Duodenal mucosa (tissue), 2 donors: ENCODE results near the gene MS4A4E.

ENCODE experiments used
- H3K27ac ChIP-seq: one replicate; pipeline ENCODE4 v1.7.0; 2013; ENCODE audit warnings: low read depth, low read length
- H3K27me3 ChIP-seq, 2 donors: one replicate each; pipeline ENCODE4 v1.7.0; 2013; ENCODE audit warnings: low read length in 2 of 2, control low read depth in 1 of 2; ENCODE audit not compliant: insufficient read depth in 2 of 2, control insufficient read depth in 1 of 2
- H3K36me3 ChIP-seq, 2 donors: one replicate each; pipeline ENCODE4 v1.7.0; 2013; ENCODE audit warnings: low read length in 2 of 2, control low read depth in 1 of 2; ENCODE audit not compliant: insufficient read depth in 2 of 2, control insufficient read depth in 1 of 2
- H3K4me1 ChIP-seq, 2 donors: one replicate each; pipeline ENCODE4 v1.7.0; 2013; ENCODE audit warnings: low read length in 2 of 2, control low read depth in 1 of 2; ENCODE audit not compliant: insufficient read depth in 2 of 2, control insufficient read depth in 1 of 2
- H3K4me3 ChIP-seq, 2 donors: one replicate each; pipeline ENCODE4 v1.7.0; 2013; ENCODE audit warnings: low read length in 2 of 2, low read depth in 1 of 2
- H3K9ac ChIP-seq, 2 donors: one replicate each; pipeline ENCODE4 v1.7.0; 2013; ENCODE audit warnings: low read length in 2 of 2, low read depth in 1 of 2
- H3K9me3 ChIP-seq, 2 donors: one replicate each; pipeline ENCODE4 v1.7.0; 2013; ENCODE audit warnings: low read length in 2 of 2, control low read depth in 1 of 2; ENCODE audit not compliant: control insufficient read depth in 1 of 2

The MS4A4E gene

DNA sequence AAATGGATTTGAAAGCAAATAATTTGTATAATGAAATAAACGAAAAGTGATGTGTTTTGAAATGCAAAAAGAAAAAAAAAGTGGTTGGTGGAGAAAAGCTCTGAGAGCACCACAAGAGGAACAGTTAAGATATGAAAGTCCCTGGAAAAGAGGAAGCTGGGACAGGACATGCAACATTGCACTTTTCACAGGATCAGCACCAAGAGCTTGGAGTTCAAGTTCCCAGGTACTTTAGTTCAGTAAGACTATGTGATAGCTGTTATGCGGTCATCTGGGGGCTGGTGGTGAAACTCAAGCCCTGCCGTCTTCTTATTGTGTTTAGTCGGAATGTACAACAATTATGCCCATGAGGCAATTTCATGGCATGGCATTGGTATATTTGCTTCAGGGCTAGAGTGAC lies 20.5 kb upstream of the MS4A4E start:
- Histone ChIP-seq H3K4me3 (no peak overlapping the region), H3K27ac (no peak overlapping the region), H3K9ac (no peak overlapping the region), H3K27me3 (peaks cover 0 to 4% of the 10 kb centered on the region in 2 donors), H3K36me3 (no peaks in the 10 kb centered on the region), H3K4me1 (no peaks in the 10 kb centered on the region), H3K9me3 (no peaks in the 10 kb centered on the region)

DNA sequence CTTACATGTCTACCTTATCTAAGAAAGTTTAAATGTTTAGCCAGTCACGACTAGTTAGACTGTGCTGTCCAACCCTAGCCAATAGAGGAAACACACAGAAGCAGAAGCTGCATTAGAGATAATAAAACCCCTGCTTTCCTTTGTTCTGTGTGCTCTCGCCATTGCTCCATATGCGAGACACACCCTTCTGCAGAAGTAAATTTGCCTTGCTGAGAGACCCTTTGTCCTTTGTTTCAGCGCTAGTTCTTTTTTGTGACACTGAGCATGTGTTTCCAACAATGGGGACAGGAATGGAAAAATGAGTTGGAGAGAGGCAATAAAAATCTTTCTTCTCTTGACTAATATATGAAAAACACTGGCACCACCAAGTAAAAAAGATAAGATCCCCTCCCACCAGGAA lies 18.1 kb upstream of the MS4A4E start:
- H3K36me3 ChIP-seq = no peaks in the 10 kb centered on the region
- H3K9me3 ChIP-seq = no peaks in the 10 kb centered on the region
- H3K9ac ChIP-seq = no peak overlapping the region
- H3K27ac ChIP-seq = no peak overlapping the region
- H3K27me3 ChIP-seq = no peaks in the 10 kb centered on the region
- H3K4me3 ChIP-seq = no peak overlapping the region
- no peaks in the 10 kb centered on the region for H3K4me1 ChIP-seq

DNA sequence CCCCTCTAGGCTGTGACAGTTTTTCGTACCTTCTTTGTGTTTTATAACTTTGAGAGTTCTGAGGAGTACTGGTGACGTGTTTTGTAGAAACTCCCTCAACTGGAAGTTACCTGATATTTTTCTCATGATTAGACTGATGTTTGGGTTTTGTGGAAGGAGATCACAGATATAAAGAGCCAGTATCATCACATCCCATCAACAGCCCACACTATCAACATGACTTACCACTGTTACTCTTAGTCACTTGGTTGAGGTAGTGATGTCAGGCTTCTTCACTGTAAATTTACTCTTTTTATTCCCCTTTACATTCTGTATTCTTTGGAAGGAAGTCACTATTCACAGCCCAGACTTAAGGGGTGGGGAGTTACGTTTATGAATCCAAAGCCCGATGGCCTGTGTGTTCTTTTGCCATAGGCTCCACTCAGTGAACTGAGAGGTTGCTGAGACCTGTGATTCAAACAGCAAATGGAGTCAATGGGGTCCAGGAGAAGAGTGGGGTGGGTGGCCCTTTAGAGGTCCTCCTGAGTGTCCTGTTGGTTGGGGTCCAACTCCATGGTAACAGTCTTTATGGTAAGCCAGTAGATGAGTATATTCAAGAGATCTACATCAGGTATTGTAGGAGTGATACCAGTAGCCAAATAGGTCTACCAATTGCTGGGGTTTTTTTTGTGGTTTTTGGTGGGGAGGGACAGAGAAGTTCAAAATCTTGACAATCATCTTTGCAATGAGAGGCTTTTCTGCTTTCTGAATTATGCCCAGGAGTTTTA lies 15.2 kb upstream of the MS4A4E start:
- H3K4me3 ChIP-seq = no peak overlapping the region
- H3K4me1 ChIP-seq = no peaks in the 10 kb centered on the region
- peaks cover 0 to 2% of the 10 kb centered on the region in 2 donors for H3K9me3 ChIP-seq
- H3K36me3 ChIP-seq = no peaks in the 10 kb centered on the region
- H3K9ac ChIP-seq = no peak overlapping the region
- H3K27ac ChIP-seq = no peak overlapping the region
- no peaks in the 10 kb centered on the region for H3K27me3 ChIP-seq

DNA sequence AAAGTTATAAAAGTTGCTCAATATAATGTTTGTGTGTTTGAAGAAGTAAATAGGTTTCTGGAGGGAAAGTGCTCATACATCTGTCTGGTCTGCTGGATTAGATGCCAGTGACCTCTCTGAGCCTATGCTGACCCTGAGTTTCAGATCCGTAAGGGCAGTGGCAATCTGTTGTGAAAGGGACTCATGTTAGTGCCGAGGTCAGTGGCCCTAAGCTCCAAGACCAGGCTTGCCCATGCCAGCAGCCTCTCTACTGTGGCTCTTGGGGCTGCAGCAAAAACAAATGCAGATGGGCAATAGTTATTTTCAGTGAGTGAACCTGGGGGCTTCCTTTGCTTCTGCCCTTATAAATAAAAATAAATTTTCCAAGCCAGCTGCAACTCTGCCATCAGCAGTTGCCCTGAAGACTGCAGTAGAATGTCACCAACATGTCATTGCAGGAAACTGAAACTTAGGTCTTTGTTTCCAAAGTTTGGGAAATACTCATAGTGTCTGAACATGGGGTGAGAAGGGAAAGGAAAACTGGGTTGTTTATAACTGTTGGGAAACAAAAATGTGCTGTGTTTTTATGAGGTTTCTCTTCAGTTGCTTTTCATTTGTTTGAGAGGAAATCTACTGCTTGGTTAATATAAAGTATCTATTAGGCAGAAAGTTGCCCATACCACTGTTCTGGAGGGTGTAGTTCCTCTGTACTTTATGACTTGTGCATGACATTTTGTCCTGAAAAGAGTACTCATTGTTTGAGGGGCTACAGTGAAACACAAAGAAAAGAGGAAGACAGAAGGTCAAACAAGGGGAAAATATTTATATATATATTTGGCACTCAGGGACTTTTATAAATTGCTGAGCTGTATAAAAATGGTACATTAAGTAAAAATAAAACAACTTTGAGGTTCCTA lies 9.5 kb upstream of the MS4A4E start:
- H3K9ac ChIP-seq = no peak overlapping the region
- H3K9me3 ChIP-seq = peaks cover 0 to 2% of the 10 kb centered on the region in 2 donors
- no peak overlapping the region for H3K27ac ChIP-seq

DNA sequence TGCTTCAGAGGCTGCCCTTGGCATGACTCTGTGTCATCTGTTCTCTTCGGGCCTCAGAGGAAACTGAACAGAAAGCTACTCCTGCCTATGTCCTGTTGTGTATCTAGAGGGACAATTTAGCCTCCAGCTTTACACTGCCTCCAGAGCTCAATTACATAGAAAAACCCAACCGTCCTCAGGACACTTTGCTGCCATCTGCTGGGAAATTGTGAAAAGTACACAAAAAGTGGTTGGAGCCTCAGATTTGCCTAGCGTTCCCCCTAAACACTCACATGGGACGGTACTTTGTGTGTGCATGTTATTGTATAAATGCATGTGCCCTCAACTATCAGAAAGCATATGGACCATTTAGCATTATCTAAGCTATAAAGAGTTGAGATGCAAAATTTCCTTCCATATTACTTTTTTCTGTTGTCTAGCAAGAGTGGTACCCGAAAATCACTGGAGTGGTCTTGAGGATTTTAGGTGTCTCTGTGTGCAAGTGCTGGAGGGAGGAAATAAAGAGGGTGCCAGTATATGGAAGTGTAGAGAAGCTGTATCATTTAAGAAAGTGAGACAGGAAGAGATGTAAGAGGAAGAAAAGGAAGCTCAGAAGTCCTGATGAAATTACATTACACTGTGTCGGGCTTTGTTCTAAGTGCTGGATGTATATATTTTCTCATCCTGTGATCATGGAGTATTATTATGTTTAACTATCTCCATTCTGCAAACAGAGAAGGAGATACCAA lies 8.7 kb upstream of the MS4A4E start:
- Histone ChIP-seq H3K9ac (no peak overlapping the region), H3K4me1 (peaks cover 0 to 4% of the 10 kb centered on the region in 2 donors), H3K9me3 (peaks cover 0 to 2% of the 10 kb centered on the region in 2 donors), H3K4me3 (no peak overlapping the region), H3K27ac (no peak overlapping the region), H3K27me3 (no peaks in the 10 kb centered on the region), H3K36me3 (no peaks in the 10 kb centered on the region)

More for the DNA sequence above, 9.5 kb upstream of the MS4A4E start:
- Histone ChIP-seq H3K36me3 (no peaks in the 10 kb centered on the region), H3K4me1 (peaks cover 0 to 4% of the 10 kb centered on the region in 2 donors), H3K4me3 (no peak overlapping the region), H3K27me3 (no peaks in the 10 kb centered on the region)

DNA sequence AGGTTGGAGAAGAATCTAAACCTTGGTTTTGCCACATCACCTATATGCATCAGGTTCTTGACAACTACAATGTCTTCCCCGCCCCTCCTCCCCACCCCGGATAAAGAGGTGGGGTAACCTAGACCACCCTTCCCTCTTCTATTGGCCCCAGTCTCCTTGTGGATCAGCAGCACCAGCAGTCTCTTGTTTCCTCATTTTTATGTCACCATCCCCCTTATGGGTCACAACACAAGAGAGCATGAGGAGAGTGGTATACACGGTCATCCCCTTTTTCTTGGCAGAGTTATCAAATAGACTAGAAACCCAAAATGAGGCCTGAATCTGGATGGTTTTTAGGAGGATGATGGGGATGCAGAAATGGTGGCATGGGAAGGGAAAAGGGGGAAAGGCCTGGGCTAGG lies 1.2 kb downstream of the MS4A4E start:
- Histone ChIP-seq H3K9me3 (no peaks in the 10 kb centered on the region), H3K27me3 (peaks cover 0 to 3% of the 10 kb centered on the region in 2 donors), H3K4me1 (no peaks in the 10 kb centered on the region), H3K9ac (no peak overlapping the region), H3K36me3 (no peaks in the 10 kb centered on the region), H3K4me3 (no peak overlapping the region), H3K27ac (no peak overlapping the region)

DNA sequence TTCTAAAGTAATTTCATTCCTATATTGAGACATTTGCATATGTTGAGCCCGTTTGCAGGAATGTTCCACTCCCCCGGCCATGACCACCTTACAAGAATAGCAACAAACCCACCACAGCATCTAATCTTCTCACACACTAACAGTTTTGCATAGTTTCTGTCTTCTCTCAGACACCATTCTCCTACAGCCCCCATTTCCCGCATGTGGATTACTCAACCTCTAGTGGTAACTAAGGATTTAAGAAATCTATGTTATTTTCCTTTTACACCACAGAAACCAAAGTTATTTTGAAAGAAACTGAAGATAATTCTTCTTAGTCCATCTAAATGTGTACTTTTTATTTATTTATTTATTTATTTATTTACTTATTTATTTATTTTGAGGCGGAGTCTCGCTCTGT lies 2.3 kb downstream of the MS4A4E start:
- Histone ChIP-seq H3K36me3 (no peaks in the 10 kb centered on the region), H3K9me3 (no peaks in the 10 kb centered on the region), H3K27me3 (peaks cover 0 to 3% of the 10 kb centered on the region in 2 donors), H3K4me3 (no peak overlapping the region), H3K9ac (no peak overlapping the region), H3K27ac (no peak overlapping the region), H3K4me1 (no peaks in the 10 kb centered on the region)

DNA sequence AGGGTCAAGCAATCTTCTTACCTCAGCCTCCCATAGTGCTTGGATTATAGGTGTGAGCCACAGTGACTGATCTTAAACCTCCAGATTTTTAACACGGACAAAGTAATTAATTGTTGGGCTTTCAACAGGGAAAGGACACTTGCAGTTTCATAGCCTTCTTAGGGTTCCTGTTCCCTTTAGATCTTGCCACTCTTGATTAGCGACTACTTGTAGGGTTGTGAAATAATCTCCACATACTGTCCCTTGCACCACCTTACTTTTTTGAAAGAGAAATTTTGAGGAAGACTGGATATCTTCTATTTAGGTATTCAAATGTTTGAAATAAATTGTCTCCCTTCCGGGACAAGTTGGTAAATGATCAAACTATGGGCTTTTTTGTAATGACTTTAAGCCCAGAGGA lies 7.6 kb downstream of the MS4A4E start:
- H3K9ac ChIP-seq = no peak overlapping the region
- H3K9me3 ChIP-seq = no peaks in the 10 kb centered on the region
- no peak overlapping the region for H3K27ac ChIP-seq
- H3K36me3 ChIP-seq = no peaks in the 10 kb centered on the region
- H3K27me3 ChIP-seq = no peaks in the 10 kb centered on the region
- no peak overlapping the region for H3K4me3 ChIP-seq
- H3K4me1 ChIP-seq = no peaks in the 10 kb centered on the region

DNA sequence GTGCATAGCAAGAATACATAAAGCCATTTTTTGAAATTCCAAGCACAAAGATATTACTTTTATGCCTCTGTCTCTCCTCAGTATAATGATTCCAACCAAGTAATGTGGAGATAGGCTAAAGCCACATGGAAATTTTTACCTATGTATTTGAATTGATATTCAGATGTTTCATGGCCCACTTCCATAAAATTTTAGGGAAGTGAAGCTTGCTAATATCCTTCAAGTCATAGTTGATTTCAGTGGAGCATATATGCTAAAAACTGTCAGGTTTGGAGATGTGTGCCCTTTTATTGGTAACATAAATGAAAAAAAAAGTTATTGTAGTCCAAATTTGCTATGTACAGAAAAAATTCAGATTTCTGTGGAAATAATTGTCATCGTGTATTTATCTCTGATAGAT lies 12.3 kb downstream of the MS4A4E start:
- H3K4me1 ChIP-seq = no peaks in the 10 kb centered on the region
- no peak overlapping the region for H3K9ac ChIP-seq
- H3K36me3 ChIP-seq = no peaks in the 10 kb centered on the region
- no peaks in the 10 kb centered on the region for H3K9me3 ChIP-seq
- no peak overlapping the region for H3K4me3 ChIP-seq
- H3K27ac ChIP-seq = no peak overlapping the region
- H3K27me3 ChIP-seq = no peaks in the 10 kb centered on the region

DNA sequence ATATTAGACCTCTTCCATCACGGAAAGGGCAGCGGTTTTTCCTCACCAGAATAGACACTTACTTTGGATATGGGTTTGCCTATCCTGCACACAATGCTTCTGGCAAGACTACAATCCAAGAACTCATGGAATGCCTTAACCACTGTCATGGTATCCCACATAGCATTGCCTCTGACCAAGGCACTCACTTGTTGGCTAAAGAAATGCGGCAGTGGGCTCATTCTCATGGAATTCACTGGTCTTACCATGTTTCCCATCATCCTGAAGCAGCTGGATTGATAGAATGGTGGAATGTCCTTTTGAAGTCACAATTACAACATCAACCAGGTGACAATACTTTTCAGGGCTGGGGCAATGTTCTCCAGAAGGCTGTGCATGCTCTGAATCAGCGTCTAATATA lies 20.8 kb downstream of the MS4A4E start:
- no peaks in the 10 kb centered on the region for H3K27me3 ChIP-seq
- no peak overlapping the region for H3K4me3 ChIP-seq
- H3K4me1 ChIP-seq = no peaks in the 10 kb centered on the region
- no peaks in the 10 kb centered on the region for H3K36me3 ChIP-seq
- no peak overlapping the region for H3K27ac ChIP-seq
- no peak overlapping the region for H3K9ac ChIP-seq
- no peaks in the 10 kb centered on the region for H3K9me3 ChIP-seq
